K562 (cell line): ENCODE results near the gene FADS6. TPM values are rescaled to one million over a fixed set of nuclear protein-coding genes. Genes with fewer than 3 reads are reported as not detected.

ENCODE experiments used
- ATAC-seq: fragments of 200-7000 bp; cut with Tn5 transposase; 3 replicates; pipeline ENCODE4 v1.9.1; 2020; ENCODE audit warnings: moderate library complexity
- BruUV-seq: library from RNA; stranded (reverse); fragments of 400-500 nt; replicated peaks from 2 replicates; lab custom pipeline; 2021; lab: Mats Ljungman, UMichigan
- CTCF ChIA-PET: fragments of 300-600 bp; formaldehyde crosslinking; extraction: SDS; loops from one replicate; lab custom pipeline; 2021; ENCODE audit warnings: low intra/inter-chr PET ratio; lab: Yijun Ruan, JAX
- POLR2A ChIA-PET: fragments of 300-600, 350-650 bp; sonication (Branson Sonifier 250); formaldehyde crosslinking; extraction: SDS; loops from one replicate; lab custom pipeline; 2021; ENCODE audit warnings: antibody characterized with exemption, inconsistent platforms; lab: Yijun Ruan, JAX
- DNase-seq, 4 experiments: peaks; one replicate each; pipeline versions ENCODE4 v3.0.0 to v3.0.0-alpha.2; 2011 to 2018; ENCODE audit warnings: low spot score in 3 of 4, mixed read lengths in 3 of 4; ENCODE audit errors: extremely low read depth in 1 of 4
- FAIRE-seq: peaks from 2 replicates; lab custom pipeline; 2011; peaks lifted over from hg19 to GRCh38; lab: Jason Lieb, UNC
- H2AFZ ChIP-seq: 2 replicates; pipeline ENCODE4 v1.6.0; 2011; ENCODE audit warnings: low read depth, low read length, control low read depth, inconsistent platforms
- H3K27ac ChIP-seq: fragments of 200-600 bp; 3 replicates; pipeline ENCODE4 v1.8.0; 2011; ENCODE audit warnings: low read depth, mild to moderate bottlenecking, control low read depth, inconsistent platforms, low read length, moderate library complexity, mixed read lengths; ENCODE audit errors: extremely low read depth
- H3K27me3 ChIP-seq, 2 experiments: fragments of 300-600 bp in 1 of 2; 2 replicates in 1 of 2; 3 replicates in 1 of 2; pipeline versions ENCODE4 v1.6.0 to v1.8.0; 2011; ENCODE audit warnings: inconsistent platforms in 2 of 2, low read length in 2 of 2, mild to moderate bottlenecking in 1 of 2, mixed read lengths in 1 of 2, moderate library complexity in 1 of 2; ENCODE audit not compliant: control insufficient read depth in 2 of 2, insufficient read depth in 2 of 2
- H3K36me3 ChIP-seq: fragments of 300-600 bp; 3 replicates; pipeline ENCODE4 v1.8.0; 2011; ENCODE audit warnings: mild to moderate bottlenecking, low read length, inconsistent platforms; ENCODE audit not compliant: control insufficient read depth, insufficient read depth
- H3K4me1 ChIP-seq, 2 experiments: fragments of 200-600 bp in 1 of 2; replicated peaks in 1 of 2; 2 replicates in 1 of 2; 3 replicates in 1 of 2; pipeline versions ENCODE4 v1.5.1 to v1.8.0; 2011; ENCODE audit warnings: inconsistent platforms in 2 of 2, low read length in 2 of 2, mild to moderate bottlenecking in 1 of 2, mixed read lengths in 1 of 2, moderate library complexity in 1 of 2; ENCODE audit not compliant: control insufficient read depth in 2 of 2, insufficient read depth in 2 of 2
- H3K4me2 ChIP-seq: 2 replicates; pipeline ENCODE4 v1.6.1; 2011; ENCODE audit warnings: low read length, control low read depth, inconsistent platforms, mixed read lengths; ENCODE audit not compliant: insufficient read depth
- H3K4me3 ChIP-seq: fragments of 200-600 bp; sonication (generic), shearing (Covaris generic); 2 replicates; pipeline ENCODE4 v1.5.1; 2016; ENCODE audit warnings: control low read depth, inconsistent platforms
- H3K79me2 ChIP-seq: fragments of 200-600 bp; 3 replicates; pipeline ENCODE4 v1.8.0; 2011; ENCODE audit warnings: low read length, inconsistent platforms; ENCODE audit not compliant: control insufficient read depth, insufficient read depth
- H3K9ac ChIP-seq, 2 experiments: 2 replicates each; pipeline versions ENCODE4 v1.6.0 to v1.6.1; 2011; ENCODE audit warnings: low read depth in 2 of 2, low read length in 2 of 2, control low read depth in 1 of 2, inconsistent platforms in 1 of 2, mild to moderate bottlenecking in 1 of 2, mixed read lengths in 1 of 2; ENCODE audit not compliant: insufficient read depth in 1 of 2
- H3K9me1 ChIP-seq: one replicate; pipeline ENCODE4 v1.6.0; 2011; ENCODE audit warnings: inconsistent platforms, mild to moderate bottlenecking, low read length, moderate library complexity; ENCODE audit not compliant: control insufficient read depth, insufficient read depth
- H3K9me3 ChIP-seq: replicated peaks from 2 replicates; pipeline ENCODE4 v1.5.1; 2011; ENCODE audit warnings: low read depth, low read length, inconsistent platforms; ENCODE audit not compliant: control insufficient read depth, insufficient read depth
- H4K20me1 ChIP-seq: replicated peaks from 2 replicates; pipeline ENCODE4 v1.6.1; 2011; ENCODE audit warnings: low read length, inconsistent platforms, mixed read lengths; ENCODE audit not compliant: control insufficient read depth, insufficient read depth
- ATF2 ChIP-seq: sonication (generic); formaldehyde crosslinking; IDR thresholded peaks from 2 replicates; pipeline ENCODE4 v1.8.1; 2022; ENCODE audit warnings: missing genetic modification reagents
- NFE2L1 ChIP-seq: fragments of 450-650 bp; IDR thresholded peaks from 2 replicates; pipeline ENCODE4 v1.6.1; 2016; ENCODE audit warnings: missing genetic modification characterization, low read depth, mild to moderate bottlenecking, missing compliant biosample characterization, moderate library complexity, borderline replicate concordance
- SNRNP70 ChIP-seq: fragments of 200-400 bp; formaldehyde crosslinking; optimal IDR thresholded peaks from 2 replicates; pipeline ENCODE3; 2017; ENCODE audit warnings: low read depth, low read length
- STAT5A ChIP-seq: IDR thresholded peaks from 2 replicates; pipeline ENCODE4 v1.6.1; 2012; ENCODE audit warnings: low read length, inconsistent platforms, borderline replicate concordance
- TAF15 ChIP-seq: fragments of 200-400 bp; formaldehyde crosslinking; IDR thresholded peaks from 2 replicates; pipeline ENCODE4 v1.6.1; 2017; ENCODE audit warnings: mild to moderate bottlenecking, low read depth, low read length, moderate library complexity
- TCF3 ChIP-seq: sonication (generic); formaldehyde crosslinking; IDR thresholded peaks from 2 replicates; pipeline ENCODE4 v1.4.0; 2020; ENCODE audit warnings: mild to moderate bottlenecking, missing genetic modification reagents
- TSC22D4 ChIP-seq: fragments of 450-650 bp; IDR thresholded peaks from 2 replicates; pipeline ENCODE4 v1.6.1; 2016; ENCODE audit warnings: missing genetic modification characterization, missing biosample characterization, control low read depth
- ZNF23 ChIP-seq: fragments of 250-450 bp; sonication (Bioruptor Pico); IDR thresholded peaks from 2 replicates; pipeline ENCODE4 v1.4.0; 2020; ENCODE audit warnings: mild to moderate bottlenecking
- ZNF316 ChIP-seq: fragments of 450-650 bp; IDR thresholded peaks from 2 replicates; pipeline ENCODE4 v1.6.1; 2016
- WGBS: fragments of 100-300 bp; shearing (Covaris generic); methylation state at CpG from one replicate; pipeline ENCODE4 v1.1.6; 2016; ENCODE audit warnings: low coverage, mixed read lengths; ENCODE audit not compliant: insufficient coverage; ENCODE audit errors: missing lambda C conversion rate; 5-methylcytosine and 5-hydroxymethylcytosine counted together
- in situ Hi-C: fragments of 300-500 bp; cut with MboI; formaldehyde crosslinking; loops from 4 replicates; pipeline ENCODE4 v1.15.0; 2018; ENCODE audit warnings: inconsistent platforms, mixed read lengths
- intact Hi-C: fragments of 100-400 bp; cut with micrococcal nuclease; formaldehyde crosslinking; loops from 2 replicates; pipeline ENCODE4 v1.14.2; 2022
- polyA plus RNA-seq, 8 experiments: library from polyadenylated mRNA; depleted of rRNA in 4 of 8; stranded (reverse) in 5 of 8; unstranded in 3 of 8; fragments of >200 nt; fragmentation: Nextera tagmentation in 2 of 8; fragmentation: Illumina TruSeq in 1 of 8; extraction: Ambion mirVana in 2 of 8; extraction: Trizol in 1 of 8; gene quantifications; 2 replicates each; pipeline versions ENCODE4 v1.2.1 to v1.2.3, GENCODE V29; 2011 to 2014; ENCODE audit warnings: inconsistent platforms in 1 of 8, missing spikeins in 1 of 8
- total RNA-seq, 7 experiments: library from RNA; depleted of rRNA in 6 of 7; stranded (reverse); fragments of >200 nt in 6 of 7; fragmentation: Illumina TruSeq in 2 of 7; extraction: Trizol in 2 of 7; gene quantifications; 2 replicates each; pipeline versions ENCODE4 v1.2.1 to v1.2.3, GENCODE V29; 2011 to 2021; ENCODE audit warnings: low replicate concordance in 1 of 7
- TF ChIP-seq, protein P1 (sequence below): fragments of 250-450 bp; sonication (Bioruptor Pico); IDR thresholded peaks from 2 replicates; pipeline ENCODE4 v1.5.0; 2022; ENCODE audit warnings: mild to moderate bottlenecking
- TF ChIP-seq, protein P2 (sequence below): fragments of 200-800 bp; sonication (Bioruptor generic); IDR thresholded peaks from 2 replicates; pipeline ENCODE4 v1.6.1; 2017; ENCODE audit warnings: missing genetic modification characterization, missing compliant biosample characterization

The FADS6 gene
- total and polyA plus RNA-seq, 9 of the 15 experiments (the other 6 are each of a cell fraction or from before 2014, with no cell fraction given), result 0.18 to 0.22 TPM; not detected in 7

- no TSS peak for BruUV-seq
- no peak for TF ChIP-seq ZNF23 (CRISPR knock-in tag)
- TF ChIP-seq ATF2 (CRISPR knock-in tag), result no peak
- no peak for TF ChIP-seq SNRNP70
- no peak for TF ChIP-seq TSC22D4 (tag)
- TF ChIP-seq ZNF316, result no peak
- TF ChIP-seq NFE2L1 (tag), result no peak
- no peak for TF ChIP-seq TAF15
- no peak for TF ChIP-seq STAT5A
- TF ChIP-seq, protein P1, sequence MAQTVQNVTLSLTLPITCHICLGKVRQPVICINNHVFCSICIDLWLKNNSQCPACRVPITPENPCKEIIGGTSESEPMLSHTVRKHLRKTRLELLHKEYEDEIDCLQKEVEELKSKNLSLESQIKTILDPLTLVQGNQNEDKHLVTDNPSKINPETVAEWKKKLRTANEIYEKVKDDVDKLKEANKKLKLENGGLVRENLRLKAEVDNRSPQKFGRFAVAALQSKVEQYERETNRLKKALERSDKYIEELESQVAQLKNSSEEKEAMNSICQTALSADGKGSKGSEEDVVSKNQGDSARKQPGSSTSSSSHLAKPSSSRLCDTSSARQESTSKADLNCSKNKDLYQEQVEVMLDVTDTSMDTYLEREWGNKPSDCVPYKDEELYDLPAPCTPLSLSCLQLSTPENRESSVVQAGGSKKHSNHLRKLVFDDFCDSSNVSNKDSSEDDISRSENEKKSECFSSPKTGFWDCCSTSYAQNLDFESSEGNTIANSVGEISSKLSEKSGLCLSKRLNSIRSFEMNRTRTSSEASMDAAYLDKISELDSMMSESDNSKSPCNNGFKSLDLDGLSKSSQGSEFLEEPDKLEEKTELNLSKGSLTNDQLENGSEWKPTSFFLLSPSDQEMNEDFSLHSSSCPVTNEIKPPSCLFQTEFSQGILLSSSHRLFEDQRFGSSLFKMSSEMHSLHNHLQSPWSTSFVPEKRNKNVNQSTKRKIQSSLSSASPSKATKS (CRISPR knock-in tag), result no peak
- TF ChIP-seq, protein P2, sequence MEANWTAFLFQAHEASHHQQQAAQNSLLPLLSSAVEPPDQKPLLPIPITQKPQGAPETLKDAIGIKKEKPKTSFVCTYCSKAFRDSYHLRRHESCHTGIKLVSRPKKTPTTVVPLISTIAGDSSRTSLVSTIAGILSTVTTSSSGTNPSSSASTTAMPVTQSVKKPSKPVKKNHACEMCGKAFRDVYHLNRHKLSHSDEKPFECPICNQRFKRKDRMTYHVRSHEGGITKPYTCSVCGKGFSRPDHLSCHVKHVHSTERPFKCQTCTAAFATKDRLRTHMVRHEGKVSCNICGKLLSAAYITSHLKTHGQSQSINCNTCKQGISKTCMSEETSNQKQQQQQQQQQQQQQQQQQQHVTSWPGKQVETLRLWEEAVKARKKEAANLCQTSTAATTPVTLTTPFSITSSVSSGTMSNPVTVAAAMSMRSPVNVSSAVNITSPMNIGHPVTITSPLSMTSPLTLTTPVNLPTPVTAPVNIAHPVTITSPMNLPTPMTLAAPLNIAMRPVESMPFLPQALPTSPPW (CRISPR knock-in tag), result no peak
- TF ChIP-seq TCF3 (CRISPR knock-in tag), result no peak
- H3K9ac ChIP-seq, result no peak overlapping the region
- DNase-seq (no peak), ATAC-seq (no peak), FAIRE-seq (no peak)
- no peaks in the 10 kb centered on the region for H3K9me1 ChIP-seq
- POLR2A ChIA-PET, result interaction anchor here (0.6 kb wide), 1 partner anchor 10 kb away, joined by 3 read pairs; no protein-coding TSS in a partner anchor
- no peaks in the 10 kb centered on the region for H3K79me2 ChIP-seq
- H3K27ac ChIP-seq, result no peak overlapping the region
- WGBS, result 36% methylated on average over 6 of the region's 6 CpGs
- intact Hi-C loops (loop anchor here (10.0 kb wide), 1 partner anchor 76 kb away; no protein-coding TSS in a partner anchor), in situ Hi-C loops (no loop called here)
- no peaks in the 10 kb centered on the region for H4K20me1 ChIP-seq
- H3K4me1 ChIP-seq, result peaks cover 21 to 27% of the 10 kb centered on the region in 2 experiments
- peaks cover 9 to 28% of the 10 kb centered on the region in 2 experiments; a peak in 4 of 5 replicates for H3K27me3 ChIP-seq
- H2AFZ ChIP-seq, result no peak overlapping the region
- H3K36me3 ChIP-seq, result no peaks in the 10 kb centered on the region
- no peak overlapping the region for H3K4me3 ChIP-seq
- no peaks in the 10 kb centered on the region for H3K9me3 ChIP-seq
- no peak overlapping the region for H3K4me2 ChIP-seq
- CTCF ChIA-PET, result no interaction called here
Observed at GRCh38 chr17:74928786-74929185, 35.4 kb upstream of the FADS6 start.
